Astrocyte of the hippocampus (primary cell): Measurements from ENCODE around the gene SMPD1.

ENCODE experiments used
- DNase-seq: peaks from one replicate; pipeline ENCODE4 v3.0.0; 2011; ENCODE audit warnings: low read depth, low spot score

SMPD1 gene

GRCh38 chr11:6389905-6390717 is at the start of gene SMPD1:
Gene SMPD1, plus strand, starts transcription at chr11:6390474. Its CDS starts 125 bp downstream, at chr11:6390599.
- peak; percentile 94 for DNase-seq

GRCh38 chr11:6345366-6345765 is 44.9 kb upstream of the SMPD1 start:
- no peak for DNase-seq

GRCh38 chr11:6350043-6350442 is 40.2 kb upstream of the SMPD1 start:
- DNase-seq = no peak

- no peak for DNase-seq
Observed at GRCh38 chr11:6350486-6350885, 39.8 kb upstream of the SMPD1 start.

- DNase-seq = no peak
Observed at GRCh38 chr11:6351782-6352382, 38.4 kb upstream of the SMPD1 start.

- peak; percentile 70 for DNase-seq
Observed at GRCh38 chr11:6353367-6353987, 36.8 kb upstream of the SMPD1 start.

- no peak for DNase-seq
Observed at GRCh38 chr11:6354651-6355485, 35.4 kb upstream of the SMPD1 start.

GRCh38 chr11:6356503-6357055 is 33.7 kb upstream of the SMPD1 start:
- DNase-seq = no peak

GRCh38 chr11:6357222-6357621 is 33.1 kb upstream of the SMPD1 start:
- peak; percentile 80 for DNase-seq

- no peak for DNase-seq
Observed at GRCh38 chr11:6360183-6360582, 30.1 kb upstream of the SMPD1 start.

GRCh38 chr11:6362185-6362872 is 27.9 kb upstream of the SMPD1 start:
- DNase-seq = no peak

- DNase-seq = peak; percentile 87
Observed at GRCh38 chr11:6362873-6363678, 27.2 kb upstream of the SMPD1 start.

GRCh38 chr11:6365659-6366058 is 24.6 kb upstream of the SMPD1 start:
- DNase-seq = no peak

- no peak for DNase-seq
Observed at GRCh38 chr11:6371825-6372224, 18.4 kb upstream of the SMPD1 start.

GRCh38 chr11:6377902-6378639 is 12.2 kb upstream of the SMPD1 start:
- DNase-seq = no peak

- DNase-seq = no peak
Observed at GRCh38 chr11:6378640-6378989, 11.7 kb upstream of the SMPD1 start.

- DNase-seq = no peak
Observed at GRCh38 chr11:6385046-6385777, 5.1 kb upstream of the SMPD1 start.

- DNase-seq = peak; percentile 29
Observed at GRCh38 chr11:6387811-6388599, 2.3 kb upstream of the SMPD1 start.
